SK-N-SH treated with all-trans-retinoic acid at 6 μM for 48 hours (cell line): ENCODE data around the gene PRRC2B.

Experiments
- ATAC-seq: fragments of 200-7000 bp; cut with Tn5 transposase; 3 replicates; pipeline ENCODE4 v1.9.1; 2020; ENCODE audit warnings: mild to moderate bottlenecking, moderate library complexity
- ARNTL ChIP-seq: fragments of 450-650 bp; formaldehyde crosslinking; IDR thresholded peaks from 2 replicates; pipeline ENCODE4 v1.5.0; 2020; ENCODE audit warnings: low read depth, mild to moderate bottlenecking, moderate library complexity, borderline replicate concordance
- BACH2 ChIP-seq: fragments of 250-450 bp; sonication (Bioruptor Pico); IDR thresholded peaks from 2 replicates; pipeline ENCODE4 v1.9.0; 2021; ENCODE audit warnings: mild to moderate bottlenecking, borderline replicate concordance
- CREB5 ChIP-seq: fragments of 250-450 bp; sonication (Bioruptor Pico); IDR thresholded peaks from 2 replicates; pipeline ENCODE4 v1.5.1; 2020; ENCODE audit warnings: low read depth, mild to moderate bottlenecking, moderate library complexity
- CSDC2 ChIP-seq: fragments of 250-450 bp; sonication (Bioruptor Pico); IDR thresholded peaks from 2 replicates; pipeline ENCODE4 v1.5.0; 2020; ENCODE audit warnings: mild to moderate bottlenecking, moderate library complexity
- CSRNP3 ChIP-seq: fragments of 250-450 bp; sonication (Bioruptor Pico); IDR thresholded peaks from 2 replicates; pipeline ENCODE4 v1.5.1; 2021; ENCODE audit warnings: mild to moderate bottlenecking, moderate library complexity
- ESRRG ChIP-seq: fragments of 250-450 bp; sonication (Bioruptor Pico); IDR thresholded peaks from 2 replicates; pipeline ENCODE4 v1.6.1; 2021; ENCODE audit warnings: mild to moderate bottlenecking
- GLIS3 ChIP-seq: fragments of 250-450 bp; sonication (Bioruptor Pico); IDR thresholded peaks from 2 replicates; pipeline ENCODE4 v1.5.0; 2020; ENCODE audit warnings: mild to moderate bottlenecking, moderate library complexity
- ISL1 ChIP-seq: fragments of 250-450 bp; sonication (Bioruptor Pico); IDR thresholded peaks from 2 replicates; pipeline ENCODE4 v2.1.2; 2022; ENCODE audit warnings: mild to moderate bottlenecking, moderate library complexity
- OSR1 ChIP-seq: fragments of 250-450 bp; sonication (Bioruptor Pico); IDR thresholded peaks from 2 replicates; pipeline ENCODE4 v1.8.0; 2022; ENCODE audit warnings: moderate library complexity, mild to moderate bottlenecking, inconsistent platforms
- PPARA ChIP-seq: fragments of 250-450 bp; sonication (Bioruptor Pico); IDR thresholded peaks from 2 replicates; pipeline ENCODE4 v1.5.0; 2020; ENCODE audit warnings: mild to moderate bottlenecking, borderline replicate concordance
- RARB ChIP-seq: fragments of 250-450 bp; sonication (Bioruptor Pico); IDR thresholded peaks from 2 replicates; pipeline ENCODE4 v1.8.0; 2021; ENCODE audit warnings: mild to moderate bottlenecking, moderate library complexity
- SNAI2 ChIP-seq: fragments of 250-450 bp; sonication (Bioruptor Pico); IDR thresholded peaks from 2 replicates; pipeline ENCODE4 v1.5.0; 2020; ENCODE audit warnings: mild to moderate bottlenecking, moderate library complexity
- TOX ChIP-seq: fragments of 250-450 bp; sonication (Bioruptor Pico); IDR thresholded peaks from 2 replicates; pipeline ENCODE4 v1.8.0; 2021; ENCODE audit warnings: mild to moderate bottlenecking, moderate library complexity, borderline replicate concordance
- ZC3H10 ChIP-seq: fragments of 250-450 bp; sonication (Bioruptor Pico); IDR thresholded peaks from 2 replicates; pipeline ENCODE4 v1.5.1; 2021; ENCODE audit warnings: mild to moderate bottlenecking, moderate library complexity
- ZFP3 ChIP-seq: fragments of 250-450 bp; sonication (Bioruptor Pico); IDR thresholded peaks from 2 replicates; pipeline ENCODE4 v1.5.0; 2020; ENCODE audit warnings: mild to moderate bottlenecking, moderate library complexity
- ZFP30 ChIP-seq: fragments of 450-650 bp; formaldehyde crosslinking; IDR thresholded peaks from 2 replicates; pipeline ENCODE4 v1.5.0; 2022; ENCODE audit warnings: mild to moderate bottlenecking, moderate library complexity
- ZNF565 ChIP-seq: fragments of 450-650 bp; formaldehyde crosslinking; conservative IDR thresholded peaks from 2 replicates; pipeline ENCODE4 v1.5.0; 2020; ENCODE audit warnings: low read depth, mild to moderate bottlenecking, moderate library complexity
- ZNF70 ChIP-seq: fragments of 450-650 bp; formaldehyde crosslinking; IDR thresholded peaks from 2 replicates; pipeline ENCODE4 v1.5.0; 2020; ENCODE audit warnings: mild to moderate bottlenecking, moderate library complexity
- ZNF8 ChIP-seq: fragments of 450-650 bp; formaldehyde crosslinking; IDR thresholded peaks from 2 replicates; pipeline ENCODE4 v1.5.0; 2020; ENCODE audit warnings: mild to moderate bottlenecking, moderate library complexity
- TF ChIP-seq, protein P1 (sequence below): fragments of 250-450 bp; sonication (Bioruptor Pico); IDR thresholded peaks from 2 replicates; pipeline ENCODE4 v1.8.0; 2021; ENCODE audit warnings: low read depth, mild to moderate bottlenecking, moderate library complexity, borderline replicate concordance
- TF ChIP-seq, protein P2 (sequence below): fragments of 250-450 bp; sonication (Bioruptor Pico); IDR thresholded peaks from 2 replicates; pipeline ENCODE4 v1.5.0; 2020; ENCODE audit warnings: mild to moderate bottlenecking, moderate library complexity
- TF ChIP-seq, protein P3 (sequence below): fragments of 250-450 bp; sonication (Bioruptor Pico); IDR thresholded peaks from 2 replicates; pipeline ENCODE4 v1.8.0; 2020; ENCODE audit warnings: mild to moderate bottlenecking, moderate library complexity, borderline replicate concordance

PRRC2B gene

DNA sequence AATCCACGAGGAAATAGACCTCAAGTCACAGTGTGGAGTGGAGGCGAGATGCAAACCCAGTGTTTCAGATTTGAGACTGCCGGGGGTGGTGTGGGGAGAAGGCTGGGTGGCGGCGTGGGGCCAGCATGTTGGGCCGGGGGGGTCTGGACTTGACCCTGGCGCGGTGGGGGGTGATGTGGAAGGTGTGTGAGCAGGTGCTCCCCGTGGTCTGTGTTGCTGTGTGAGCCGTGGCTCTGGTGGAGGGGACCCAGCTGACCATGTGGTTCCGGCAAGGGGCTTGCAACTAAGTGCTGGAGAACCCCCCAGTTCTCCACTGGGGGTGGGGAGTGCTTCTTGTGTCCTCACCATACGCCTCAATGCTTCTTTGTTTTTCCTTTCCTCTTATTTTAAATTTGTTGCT lies 25.8 kb downstream of the PRRC2B start:
- ATAC-seq = no peak
- TF ChIP-seq ZFP3 (CRISPR knock-in tag) = no peak
- TF ChIP-seq, protein P1, sequence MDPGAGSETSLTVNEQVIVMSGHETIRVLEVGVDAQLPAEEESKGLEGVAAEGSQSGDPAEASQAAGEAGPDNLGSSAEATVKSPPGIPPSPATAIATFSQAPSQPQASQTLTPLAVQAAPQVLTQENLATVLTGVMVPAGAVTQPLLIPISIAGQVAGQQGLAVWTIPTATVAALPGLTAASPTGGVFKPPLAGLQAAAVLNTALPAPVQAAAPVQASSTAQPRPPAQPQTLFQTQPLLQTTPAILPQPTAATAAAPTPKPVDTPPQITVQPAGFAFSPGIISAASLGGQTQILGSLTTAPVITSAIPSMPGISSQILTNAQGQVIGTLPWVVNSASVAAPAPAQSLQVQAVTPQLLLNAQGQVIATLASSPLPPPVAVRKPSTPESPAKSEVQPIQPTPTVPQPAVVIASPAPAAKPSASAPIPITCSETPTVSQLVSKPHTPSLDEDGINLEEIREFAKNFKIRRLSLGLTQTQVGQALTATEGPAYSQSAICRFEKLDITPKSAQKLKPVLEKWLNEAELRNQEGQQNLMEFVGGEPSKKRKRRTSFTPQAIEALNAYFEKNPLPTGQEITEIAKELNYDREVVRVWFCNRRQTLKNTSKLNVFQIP = no peak
- TF ChIP-seq BACH2 (CRISPR knock-in tag) = no peak
- no peak for TF ChIP-seq SNAI2 (CRISPR knock-in tag)
- TF ChIP-seq ZNF70 (CRISPR knock-in tag) = no peak
- no peak for TF ChIP-seq PPARA (CRISPR knock-in tag)
- TF ChIP-seq CREB5 = no peak
- TF ChIP-seq, protein P2, sequence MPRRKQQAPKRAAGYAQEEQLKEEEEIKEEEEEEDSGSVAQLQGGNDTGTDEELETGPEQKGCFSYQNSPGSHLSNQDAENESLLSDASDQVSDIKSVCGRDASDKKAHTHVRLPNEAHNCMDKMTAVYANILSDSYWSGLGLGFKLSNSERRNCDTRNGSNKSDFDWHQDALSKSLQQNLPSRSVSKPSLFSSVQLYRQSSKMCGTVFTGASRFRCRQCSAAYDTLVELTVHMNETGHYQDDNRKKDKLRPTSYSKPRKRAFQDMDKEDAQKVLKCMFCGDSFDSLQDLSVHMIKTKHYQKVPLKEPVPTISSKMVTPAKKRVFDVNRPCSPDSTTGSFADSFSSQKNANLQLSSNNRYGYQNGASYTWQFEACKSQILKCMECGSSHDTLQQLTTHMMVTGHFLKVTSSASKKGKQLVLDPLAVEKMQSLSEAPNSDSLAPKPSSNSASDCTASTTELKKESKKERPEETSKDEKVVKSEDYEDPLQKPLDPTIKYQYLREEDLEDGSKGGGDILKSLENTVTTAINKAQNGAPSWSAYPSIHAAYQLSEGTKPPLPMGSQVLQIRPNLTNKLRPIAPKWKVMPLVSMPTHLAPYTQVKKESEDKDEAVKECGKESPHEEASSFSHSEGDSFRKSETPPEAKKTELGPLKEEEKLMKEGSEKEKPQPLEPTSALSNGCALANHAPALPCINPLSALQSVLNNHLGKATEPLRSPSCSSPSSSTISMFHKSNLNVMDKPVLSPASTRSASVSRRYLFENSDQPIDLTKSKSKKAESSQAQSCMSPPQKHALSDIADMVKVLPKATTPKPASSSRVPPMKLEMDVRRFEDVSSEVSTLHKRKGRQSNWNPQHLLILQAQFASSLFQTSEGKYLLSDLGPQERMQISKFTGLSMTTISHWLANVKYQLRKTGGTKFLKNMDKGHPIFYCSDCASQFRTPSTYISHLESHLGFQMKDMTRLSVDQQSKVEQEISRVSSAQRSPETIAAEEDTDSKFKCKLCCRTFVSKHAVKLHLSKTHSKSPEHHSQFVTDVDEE (CRISPR knock-in tag) = no peak
- no peak for TF ChIP-seq ESRRG (CRISPR knock-in tag)
- no peak for TF ChIP-seq ISL1 (CRISPR knock-in tag)
- no peak for TF ChIP-seq ZC3H10
- TF ChIP-seq TOX (CRISPR knock-in tag) = no peak
- TF ChIP-seq CSDC2 (CRISPR knock-in tag) = no peak
- TF ChIP-seq ZNF565 (CRISPR knock-in tag) = no peak
- no peak for TF ChIP-seq GLIS3 (CRISPR knock-in tag)
- TF ChIP-seq OSR1 = no peak
- TF ChIP-seq RARB (CRISPR knock-in tag) = no peak
- no peak for TF ChIP-seq ARNTL (CRISPR knock-in tag)
- TF ChIP-seq ZNF8 (CRISPR knock-in tag) = no peak

DNA sequence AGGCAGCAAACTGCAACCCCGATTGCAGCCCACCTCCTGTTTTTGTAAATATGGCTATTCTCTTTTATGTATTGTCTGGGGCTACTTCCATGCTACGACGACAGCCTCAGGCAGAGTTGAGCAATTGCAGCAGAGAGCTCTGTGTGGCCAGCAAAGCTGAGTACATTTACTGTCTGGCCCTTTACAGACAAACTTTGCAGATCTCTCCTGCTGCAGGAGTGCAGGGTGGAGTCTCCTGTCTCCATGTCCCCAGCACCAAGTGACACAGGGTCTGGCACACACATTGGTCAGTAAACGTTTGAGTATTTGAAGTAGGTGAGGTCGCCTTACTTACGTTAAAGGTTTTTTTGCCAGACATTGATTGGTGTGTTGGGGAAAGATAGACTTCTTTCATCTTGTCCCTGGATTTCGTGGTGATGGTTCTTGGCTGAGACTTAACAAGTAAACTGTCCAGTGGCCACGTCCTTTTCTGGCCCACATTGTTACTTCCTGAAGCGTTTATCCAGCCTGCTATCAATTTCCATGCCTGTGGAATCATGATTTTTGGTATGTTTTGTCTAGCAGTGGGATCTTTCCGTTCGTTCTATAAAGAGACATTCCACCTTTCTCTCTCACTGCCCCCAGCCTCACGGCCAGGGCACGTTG lies 27.2 kb downstream of the PRRC2B start:
- ATAC-seq = no peak
- TF ChIP-seq TOX (CRISPR knock-in tag) (no peak), ZFP30 (no peak), PPARA (CRISPR knock-in tag) (no peak), ZFP3 (CRISPR knock-in tag) (no peak), ZNF565 (CRISPR knock-in tag) (no peak), RARB (CRISPR knock-in tag) (no peak), ZNF70 (CRISPR knock-in tag) (no peak), ARNTL (CRISPR knock-in tag) (no peak), ISL1 (CRISPR knock-in tag) (no peak), OSR1 (no peak), CSRNP3 (CRISPR knock-in tag) (no peak), CREB5 (no peak)
- TF ChIP-seq, protein P3, sequence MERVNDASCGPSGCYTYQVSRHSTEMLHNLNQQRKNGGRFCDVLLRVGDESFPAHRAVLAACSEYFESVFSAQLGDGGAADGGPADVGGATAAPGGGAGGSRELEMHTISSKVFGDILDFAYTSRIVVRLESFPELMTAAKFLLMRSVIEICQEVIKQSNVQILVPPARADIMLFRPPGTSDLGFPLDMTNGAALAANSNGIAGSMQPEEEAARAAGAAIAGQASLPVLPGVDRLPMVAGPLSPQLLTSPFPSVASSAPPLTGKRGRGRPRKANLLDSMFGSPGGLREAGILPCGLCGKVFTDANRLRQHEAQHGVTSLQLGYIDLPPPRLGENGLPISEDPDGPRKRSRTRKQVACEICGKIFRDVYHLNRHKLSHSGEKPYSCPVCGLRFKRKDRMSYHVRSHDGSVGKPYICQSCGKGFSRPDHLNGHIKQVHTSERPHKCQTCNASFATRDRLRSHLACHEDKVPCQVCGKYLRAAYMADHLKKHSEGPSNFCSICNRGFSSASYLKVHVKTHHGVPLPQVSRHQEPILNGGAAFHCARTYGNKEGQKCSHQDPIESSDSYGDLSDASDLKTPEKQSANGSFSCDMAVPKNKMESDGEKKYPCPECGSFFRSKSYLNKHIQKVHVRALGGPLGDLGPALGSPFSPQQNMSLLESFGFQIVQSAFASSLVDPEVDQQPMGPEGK = no peak
